ENCODE measurements around the gene CASR.

- TF ChIP-seq EZH2 (IDR thresholded peaks at IDR 0.05) (no peak), POLR2AphosphoS5 (IDR thresholded peaks at IDR 0.05; ENCODE audit: borderline replicate concordance, low read depth, low read length) (no peak), FOXP2 (optimal IDR thresholded peaks at IDR 0.05; ENCODE audit: control extremely low read depth, extremely low read length, insufficient read depth) (no peak)
These were observed 114.8 kb downstream of the CASR start for GRCh38 chr3:122298239-122298638.
